ENCODE data around the gene MPND. TPM values are rescaled to one million over a fixed set of nuclear protein-coding genes. Genes with fewer than 3 reads are reported as not detected.
"Not testable (repeated sequence)": the region's sequence is repeated elsewhere in the genome, so short reads cannot be mapped to it uniquely, and the experiment has no call there.

MPND gene
- total RNA-seq, 2 donors from 2014 or later = 21.1 to 22.3 TPM

- intact Hi-C loops (cut with DNase I) = no loop called here
- DNase-seq (peak; percentile 56), ATAC-seq (peak; percentile 4 to 10)
Observed at GRCh38 chr19:4342314-4342614, 1.1 kb upstream of the MPND start.

GRCh38 chr19:4342615-4343369 is 570 bp upstream of the MPND start:
- intact Hi-C loops (cut with DNase I) = no loop called here
- DNase-seq = peak; percentile 97
- ATAC-seq = peak; percentile 94 to 97

- intact Hi-C loops (cut with DNase I) = no loop called here
- DNase-seq (no peak), ATAC-seq (no peak)
Observed at GRCh38 chr19:4345342-4346019, 2.1 kb downstream of the MPND start.

GRCh38 chr19:4346020-4346383 is 2.6 kb downstream of the MPND start:
- no peak for DNase-seq
- ATAC-seq = no peak
- intact Hi-C loops (cut with DNase I) = no loop called here

- ATAC-seq = no peak
- no peak for DNase-seq
- intact Hi-C loops (cut with DNase I) = no loop called here
Observed at GRCh38 chr19:4347521-4347920, 4.2 kb downstream of the MPND start.

GRCh38 chr19:4349225-4349624 is 5.9 kb downstream of the MPND start:
- ATAC-seq; intact Hi-C loops (cut with DNase I); DNase-seq: not testable (repeated sequence)

- no peak for DNase-seq
- no peak for ATAC-seq
- intact Hi-C loops (cut with DNase I) = loop anchor here (5.0 to 10.0 kb wide), 2 partner anchors 55 to 83 kb away; partner anchors contain the start of genes CHAF1A (in 1 of the 2) and SH3GL1 (in 1 of the 2)
Observed at GRCh38 chr19:4350111-4350510, 6.7 kb downstream of the MPND start.

GRCh38 chr19:4350726-4351125 is 7.4 kb downstream of the MPND start:
- intact Hi-C loops (cut with DNase I) = loop anchor here (5.0 to 10.0 kb wide), 2 partner anchors 54 to 83 kb away; partner anchors contain the start of genes CHAF1A (in 1 of the 2) and SH3GL1 (in 1 of the 2)

GRCh38 chr19:4352701-4353121 is 9.3 kb downstream of the MPND start:
- intact Hi-C loops (cut with DNase I) = loop anchor here (5.0 to 10.0 kb wide), 2 partner anchors 52 to 85 kb away; partner anchors contain the start of genes CHAF1A (in 1 of the 2) and SH3GL1 (in 1 of the 2)
- ATAC-seq (peak; percentile 50 to 61), DNase-seq (no peak)

More at GRCh38 chr19:4350726-4351125, 7.4 kb downstream of the MPND start:
- DNase-seq (no peak), ATAC-seq (no peak)

GRCh38 chr19:4354282-4354681 is 10.9 kb downstream of the MPND start:
- no peak for DNase-seq
- ATAC-seq = no peak
- intact Hi-C loops (cut with DNase I) = loop anchor here (5.0 to 10.0 kb wide), 2 partner anchors 51 to 87 kb away; partner anchors contain the start of genes CHAF1A (in 1 of the 2) and SH3GL1 (in 1 of the 2)

GRCh38 chr19:4354897-4355296 is 11.5 kb downstream of the MPND start:
- no peak for DNase-seq
- ATAC-seq = no peak
- intact Hi-C loops (cut with DNase I) = loop anchor here (5.0 to 10.0 kb wide), 2 partner anchors 50 to 88 kb away; partner anchors contain the start of genes CHAF1A (in 1 of the 2) and SH3GL1 (in 1 of the 2)

- ATAC-seq = no peak
- DNase-seq = no peak
- intact Hi-C loops (cut with DNase I) = loop anchor here in 1 of 2 donors (10.0 kb wide), 1 partner anchor 48 kb away; the partner anchor contains the start of genes CHAF1A and SH3GL1
Observed at GRCh38 chr19:4357095-4357797, 13.9 kb downstream of the MPND start.

GRCh38 chr19:4357921-4358326 is 14.6 kb downstream of the MPND start:
- intact Hi-C loops (cut with DNase I) = loop anchor here in 1 of 2 donors (10.0 kb wide), 1 partner anchor 47 kb away; the partner anchor contains the start of genes CHAF1A and SH3GL1
- ATAC-seq = no peak
- DNase-seq = no peak

- DNase-seq (no peak), ATAC-seq (no peak)
- intact Hi-C loops (cut with DNase I) = loop anchor here in 1 of 2 donors (10.0 kb wide), 1 partner anchor 46 kb away; the partner anchor contains the start of genes CHAF1A and SH3GL1
Observed at GRCh38 chr19:4358709-4359626, 15.6 kb downstream of the MPND start.

GRCh38 chr19:4359627-4360000 is 16.3 kb downstream of the MPND start:
- ATAC-seq = no peak
- intact Hi-C loops (cut with DNase I) = loop anchor here in 1 of 2 donors (10.0 kb wide), 1 partner anchor 45 kb away; the partner anchor contains the start of genes CHAF1A and SH3GL1
- DNase-seq = no peak

- DNase-seq = no peak
- ATAC-seq = no peak
- intact Hi-C loops (cut with DNase I) = no loop called here
Observed at GRCh38 chr19:4360081-4360569, 16.8 kb downstream of the MPND start.

- intact Hi-C loops (cut with DNase I) = no loop called here
- ATAC-seq (no peak), DNase-seq (no peak)
Observed at GRCh38 chr19:4360641-4361151, 17.3 kb downstream of the MPND start.

All from left cardiac atrium (tissue), 4 donors.